Peyer's patch (tissue), 4 donors: ENCODE data around the gene SYDE1. TPM values are rescaled to one million over a fixed set of nuclear protein-coding genes. Genes with fewer than 3 reads are reported as not detected.
"Not testable (repeated sequence)": the region's sequence is repeated elsewhere in the genome, so short reads cannot be mapped to it uniquely, and the experiment has no call there.

Experiments
- DNase-seq, 3 donors: peaks; one replicate each; pipeline ENCODE4 v3.0.0-alpha.2; 2017 to 2019
- H3K27ac ChIP-seq, 4 donors: fragments of 200-600 bp; sonication (generic); one replicate each; pipeline ENCODE4 v1.5.1; 2016 to 2019
- H3K27me3 ChIP-seq, 2 donors: fragments of 200-600 bp; sonication (generic); one replicate each; pipeline ENCODE4 v1.5.1; 2019
- H3K36me3 ChIP-seq, 3 donors: fragments of 200-600 bp; sonication (generic); one replicate each; pipeline ENCODE4 v1.5.1; 2016 to 2019
- H3K4me1 ChIP-seq, 4 donors: fragments of 200-600 bp; sonication (generic); one replicate each; pipeline ENCODE4 v1.5.1; 2016 to 2019
- H3K4me3 ChIP-seq, 4 donors: fragments of 200-600 bp; sonication (generic); 1 replicate in 3 of 4; 2 replicates in 1 of 4; pipeline ENCODE4 v1.5.1; 2016 to 2019; ENCODE audit warnings: mild to moderate bottlenecking in 1 of 4
- H3K9me3 ChIP-seq, 4 donors: fragments of 200-600 bp; sonication (generic); one replicate each; pipeline ENCODE4 v1.5.1; 2016 to 2019; ENCODE audit warnings: mild to moderate bottlenecking in 1 of 4
- CTCF ChIP-seq, 6 experiments: fragments of 450-650 bp in 4 of 6; fragments of 200-600 bp in 2 of 6; sonication (generic) in 1 of 6; IDR thresholded peaks; one replicate each; pipeline ENCODE4 v1.5.1; 2017 to 2019; ENCODE audit warnings: antibody characterized with exemption in 6 of 6, mild to moderate bottlenecking in 3 of 6, moderate library complexity in 1 of 6
- POLR2A ChIP-seq, 2 donors: fragments of 450-650 bp; IDR thresholded peaks; one replicate each; pipeline ENCODE4 v1.5.1; 2017; ENCODE audit warnings: antibody characterized with exemption in 2 of 2, mild to moderate bottlenecking in 2 of 2, moderate library complexity in 2 of 2
- total RNA-seq, 4 donors: library from RNA; depleted of rRNA; stranded (reverse); fragments of >200 nt; gene quantifications; one replicate each; pipeline ENCODE4 v1.1.0, GENCODE V29; 2016

Gene SYDE1, protein sequence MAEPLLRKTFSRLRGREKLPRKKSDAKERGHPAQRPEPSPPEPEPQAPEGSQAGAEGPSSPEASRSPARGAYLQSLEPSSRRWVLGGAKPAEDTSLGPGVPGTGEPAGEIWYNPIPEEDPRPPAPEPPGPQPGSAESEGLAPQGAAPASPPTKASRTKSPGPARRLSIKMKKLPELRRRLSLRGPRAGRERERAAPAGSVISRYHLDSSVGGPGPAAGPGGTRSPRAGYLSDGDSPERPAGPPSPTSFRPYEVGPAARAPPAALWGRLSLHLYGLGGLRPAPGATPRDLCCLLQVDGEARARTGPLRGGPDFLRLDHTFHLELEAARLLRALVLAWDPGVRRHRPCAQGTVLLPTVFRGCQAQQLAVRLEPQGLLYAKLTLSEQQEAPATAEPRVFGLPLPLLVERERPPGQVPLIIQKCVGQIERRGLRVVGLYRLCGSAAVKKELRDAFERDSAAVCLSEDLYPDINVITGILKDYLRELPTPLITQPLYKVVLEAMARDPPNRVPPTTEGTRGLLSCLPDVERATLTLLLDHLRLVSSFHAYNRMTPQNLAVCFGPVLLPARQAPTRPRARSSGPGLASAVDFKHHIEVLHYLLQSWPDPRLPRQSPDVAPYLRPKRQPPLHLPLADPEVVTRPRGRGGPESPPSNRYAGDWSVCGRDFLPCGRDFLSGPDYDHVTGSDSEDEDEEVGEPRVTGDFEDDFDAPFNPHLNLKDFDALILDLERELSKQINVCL
- 1 to 10 TPM; 2.3 to 7.4 (median 6.2) TPM for total RNA-seq

DNA sequence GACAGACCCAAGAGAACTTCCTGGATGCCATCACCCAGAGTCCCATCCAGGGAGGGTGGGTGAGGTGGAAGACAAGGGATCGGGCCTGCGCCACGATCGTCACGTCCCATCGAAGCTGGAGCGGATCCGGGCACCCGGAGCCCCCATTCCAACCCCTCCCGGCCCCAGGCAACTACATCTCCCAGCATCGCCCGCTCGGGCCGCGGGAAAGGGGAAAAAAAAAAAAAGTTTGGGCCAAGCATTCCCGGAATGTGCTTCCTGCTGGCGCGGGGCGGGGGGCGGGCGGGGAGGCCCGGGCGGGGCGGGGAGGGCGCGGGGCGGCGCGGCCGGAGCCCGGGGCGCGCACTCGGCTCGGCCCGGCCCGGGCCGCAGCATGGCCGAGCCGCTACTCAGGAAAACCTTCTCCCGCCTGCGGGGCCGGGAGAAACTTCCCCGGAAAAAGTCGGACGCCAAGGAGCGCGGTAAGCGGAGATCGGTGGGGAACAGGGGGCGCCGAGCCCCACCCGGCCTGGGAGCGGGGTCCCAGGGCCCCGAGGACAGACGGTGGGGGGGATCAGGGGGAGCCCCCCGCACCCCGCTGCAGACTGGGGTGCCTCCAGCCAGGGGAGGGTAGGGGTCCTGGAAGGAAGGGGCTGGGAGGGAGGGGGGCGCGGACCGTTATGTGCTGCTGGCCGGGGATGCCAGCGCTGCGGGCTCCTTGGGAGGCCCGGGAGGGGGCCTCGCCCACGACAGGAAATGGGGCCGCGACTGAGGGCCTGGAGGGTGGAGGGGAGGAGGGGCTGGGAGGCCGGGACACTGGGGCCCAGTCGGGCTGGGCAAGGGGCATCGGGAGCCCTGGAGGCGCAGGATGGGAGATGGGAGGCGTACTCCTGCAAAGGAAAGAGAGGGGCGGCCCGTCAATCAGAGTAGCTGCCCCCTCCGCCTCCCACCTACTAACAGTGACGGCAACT is at the start of gene SYDE1:
SYDE1 (plus strand) TSS at position 341 of the 950 bp plus-strand sequence; CDS start at position 374, 33 bp downstream.
- TF ChIP-seq POLR2A (IDR thresholded peaks at IDR 0.05) (no peak), CTCF (IDR thresholded peaks at IDR 0.05) (no peak)
- Histone ChIP-seq H3K27ac (peak within 1 kb of the TSS; percentile 63 to 94 (median 80)), H3K4me1 (peaks cover 0 to 6% (median 3%) of the 10 kb centered on the region in 4 donors), H3K36me3 (peaks cover 0 to 13% (median 0%) of the 10 kb centered on the region in 3 donors), H3K9me3 (peaks cover 0 to 12% (median 5%) of the 10 kb centered on the region in 4 donors), H3K27me3 (peaks cover 0 to 6% of the 10 kb centered on the region in 2 donors), H3K4me3 (peak within 1 kb of the TSS; percentile 45 to 78 (median 54))
- DNase-seq: no peak

DNA sequence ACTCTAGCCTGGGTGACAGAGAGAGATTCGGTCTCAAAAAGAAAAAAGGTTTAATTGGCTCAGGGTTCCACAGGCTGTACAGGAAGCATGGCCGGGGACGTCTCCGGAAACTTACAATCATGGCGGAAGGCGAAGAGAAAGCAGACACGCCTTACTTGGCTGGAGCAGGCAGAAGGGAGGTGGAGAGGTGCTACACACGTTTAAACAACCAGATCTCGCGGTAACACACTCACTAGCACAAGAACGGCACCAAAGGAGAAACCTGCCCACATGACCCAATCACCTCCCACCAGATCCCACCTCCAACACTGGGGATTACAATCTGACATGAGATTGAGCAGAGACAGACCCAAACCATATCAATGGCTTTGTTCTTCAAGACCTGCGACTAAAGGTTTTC is 45.2 kb upstream of the SYDE1 start:
- no peaks in the 10 kb centered on the region for H3K27me3 ChIP-seq
- no peak for DNase-seq
- H3K4me1 ChIP-seq: no peaks in the 10 kb centered on the region
- H3K27ac ChIP-seq: no peak overlapping the region
- no peak overlapping the region for H3K4me3 ChIP-seq
- TF ChIP-seq CTCF (IDR thresholded peaks at IDR 0.05): no peak
- no peak for TF ChIP-seq POLR2A (IDR thresholded peaks at IDR 0.05)
- H3K9me3 ChIP-seq: no peaks in the 10 kb centered on the region
- no peaks in the 10 kb centered on the region for H3K36me3 ChIP-seq

DNA sequence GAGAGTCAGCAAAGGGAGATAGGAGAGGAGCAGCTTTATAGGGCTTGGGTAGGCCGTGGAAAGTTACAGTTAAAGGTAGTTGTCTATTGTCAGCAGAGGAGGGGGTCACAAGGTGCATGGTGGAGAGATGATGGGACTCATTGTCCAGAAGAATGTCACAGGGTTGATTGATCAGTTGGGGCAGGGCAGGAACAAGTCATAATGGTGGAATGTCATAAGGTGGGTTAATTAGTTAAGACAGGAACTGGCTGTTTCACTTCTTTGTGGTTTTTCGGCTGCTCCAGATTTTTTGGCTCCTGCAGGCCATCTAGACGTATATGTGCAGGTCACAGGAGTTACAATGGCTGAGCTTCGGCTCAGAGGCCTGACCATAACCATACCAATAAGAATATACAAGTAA is 36.8 kb upstream of the SYDE1 start:
- H3K4me3 ChIP-seq, H3K27me3 ChIP-seq, H3K36me3 ChIP-seq, H3K9me3 ChIP-seq, DNase-seq, H3K27ac ChIP-seq, H3K4me1 ChIP-seq: not testable (repeated sequence)

DNA sequence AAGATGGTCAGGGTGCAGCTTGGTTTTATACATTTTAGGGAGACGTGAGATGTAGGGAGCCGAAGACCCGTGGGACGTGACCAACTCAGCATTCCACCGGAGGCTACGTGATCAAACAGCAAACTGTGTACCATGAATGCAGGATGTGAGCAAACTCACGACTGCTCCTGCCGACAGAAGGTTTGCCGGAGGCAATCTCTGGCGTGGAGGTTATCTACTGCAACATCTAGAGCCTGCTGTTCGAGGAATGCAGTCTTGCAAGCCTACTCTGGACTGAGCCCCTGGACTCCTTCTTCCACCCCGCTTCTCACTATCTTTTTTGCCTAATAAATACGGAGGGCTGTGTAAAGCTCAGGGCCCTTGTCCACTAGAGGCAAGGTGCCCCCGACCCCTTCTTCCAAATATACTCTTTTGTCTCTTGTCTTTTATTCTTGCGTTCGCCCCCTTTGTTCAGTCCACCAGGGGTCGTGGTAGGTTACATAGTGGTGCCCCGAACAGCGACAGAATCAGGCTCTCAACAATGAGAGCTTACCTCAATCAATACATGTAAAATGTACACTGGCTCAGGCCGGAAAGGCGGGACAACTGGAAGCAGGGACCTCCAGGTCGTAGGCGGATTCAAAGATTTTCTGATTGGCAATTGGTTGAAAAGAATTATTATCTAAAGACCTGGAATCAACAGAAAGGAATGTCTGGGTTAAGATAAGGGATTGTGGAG is 34.1 kb upstream of the SYDE1 start:
- Histone ChIP-seq H3K9me3 (no peaks in the 10 kb centered on the region), H3K27ac (no peak overlapping the region), H3K27me3 (no peaks in the 10 kb centered on the region), H3K4me1 (no peaks in the 10 kb centered on the region), H3K36me3 (no peaks in the 10 kb centered on the region), H3K4me3 (no peak overlapping the region)
- TF ChIP-seq POLR2A (IDR thresholded peaks at IDR 0.05): no peak
- no peak for TF ChIP-seq CTCF (IDR thresholded peaks at IDR 0.05)
- DNase-seq: no peak

- Histone ChIP-seq H3K27ac (no peak overlapping the region), H3K27me3 (no peaks in the 10 kb centered on the region), H3K4me3 (no peak overlapping the region), H3K9me3 (no peaks in the 10 kb centered on the region), H3K4me1 (no peaks in the 10 kb centered on the region), H3K36me3 (no peaks in the 10 kb centered on the region)
- TF ChIP-seq POLR2A (IDR thresholded peaks at IDR 0.05) (no peak), CTCF (IDR thresholded peaks at IDR 0.05) (no peak)
- no peak for DNase-seq
Observed at GRCh38 chr19:15074371-15074770, 32.8 kb upstream of the SYDE1 start.
